Tibial nerve (tissue), 3 donors: ENCODE results near the gene RASA3.

Experiments
- POLR2A ChIP-seq, 2 donors: fragments of 450-650 bp; IDR thresholded peaks; one replicate each; pipeline ENCODE4 v1.6.1; 2017; ENCODE audit warnings: antibody characterized with exemption in 2 of 2, mild to moderate bottlenecking in 2 of 2, moderate library complexity in 2 of 2
- TF ChIP-seq, protein P1 (sequence below), 5 experiments: fragments of 200-600 bp in 3 of 5; fragments of 450-650 bp in 2 of 5; sonication (generic) in 3 of 5; IDR thresholded peaks; one replicate each; pipeline ENCODE4 v1.5.1; 2016 to 2019; ENCODE audit warnings: antibody characterized with exemption in 5 of 5, mild to moderate bottlenecking in 3 of 5, moderate library complexity in 2 of 5

DNA sequence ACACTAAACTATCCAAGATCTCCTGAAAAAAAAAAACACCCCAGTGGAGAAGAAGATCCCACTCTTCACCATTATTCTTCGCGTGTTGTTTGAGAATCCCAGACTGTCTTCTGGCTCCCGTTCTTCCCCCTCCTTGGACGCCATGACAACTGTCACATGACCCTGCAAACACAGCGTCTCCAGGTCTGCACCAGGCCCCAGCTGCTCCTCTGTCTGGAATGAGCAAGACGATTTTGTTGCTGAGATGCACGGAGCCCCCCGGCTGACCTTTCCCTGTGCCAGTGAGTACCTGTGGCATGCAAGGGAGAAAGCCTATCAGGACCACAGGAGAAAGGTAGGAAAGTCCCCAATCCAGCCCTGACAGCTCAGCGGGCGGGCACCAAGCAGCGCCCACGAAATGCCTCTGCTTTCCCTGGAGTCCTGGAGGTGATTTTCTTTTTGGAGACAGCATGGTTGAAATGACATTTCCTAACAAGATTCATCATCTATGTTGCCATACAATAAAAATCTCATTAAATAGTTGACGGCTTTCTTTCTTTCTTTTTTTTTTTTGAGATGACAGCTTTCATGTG is 46.8 kb upstream of the RASA3 start, which contains the start of gene CFAP97D2:
- TF ChIP-seq POLR2A (IDR thresholded peaks at IDR 0.05) = no peak
- TF ChIP-seq, protein P1, sequence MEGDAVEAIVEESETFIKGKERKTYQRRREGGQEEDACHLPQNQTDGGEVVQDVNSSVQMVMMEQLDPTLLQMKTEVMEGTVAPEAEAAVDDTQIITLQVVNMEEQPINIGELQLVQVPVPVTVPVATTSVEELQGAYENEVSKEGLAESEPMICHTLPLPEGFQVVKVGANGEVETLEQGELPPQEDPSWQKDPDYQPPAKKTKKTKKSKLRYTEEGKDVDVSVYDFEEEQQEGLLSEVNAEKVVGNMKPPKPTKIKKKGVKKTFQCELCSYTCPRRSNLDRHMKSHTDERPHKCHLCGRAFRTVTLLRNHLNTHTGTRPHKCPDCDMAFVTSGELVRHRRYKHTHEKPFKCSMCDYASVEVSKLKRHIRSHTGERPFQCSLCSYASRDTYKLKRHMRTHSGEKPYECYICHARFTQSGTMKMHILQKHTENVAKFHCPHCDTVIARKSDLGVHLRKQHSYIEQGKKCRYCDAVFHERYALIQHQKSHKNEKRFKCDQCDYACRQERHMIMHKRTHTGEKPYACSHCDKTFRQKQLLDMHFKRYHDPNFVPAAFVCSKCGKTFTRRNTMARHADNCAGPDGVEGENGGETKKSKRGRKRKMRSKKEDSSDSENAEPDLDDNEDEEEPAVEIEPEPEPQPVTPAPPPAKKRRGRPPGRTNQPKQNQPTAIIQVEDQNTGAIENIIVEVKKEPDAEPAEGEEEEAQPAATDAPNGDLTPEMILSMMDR (IDR thresholded peaks at IDR 0.05) = no peak
